Memory B cell (primary cell): ENCODE measurements around the gene SEC14L6.
"Not testable (repeated sequence)": the region's sequence is repeated elsewhere in the genome, so short reads cannot be mapped to it uniquely, and the experiment has no call there.

Experiments used
- ATAC-seq: fragments of 150-1000 bp; cut with Tn5 transposase; 2 replicates; pipeline ENCODE4 v1.10.0; 2021; ENCODE audit warnings: low read depth, mild to moderate bottlenecking, moderate library complexity
- DNase-seq, 2 donors: peaks; one replicate each; pipeline ENCODE4 v3.0.0; 2022; ENCODE audit warnings: low spot score in 2 of 2
- H3K27ac Mint-ChIP-seq: one replicate; pipeline ENCODE4 v1.8.0; 2022; ENCODE audit warnings: mild to moderate bottlenecking, moderate library complexity, mixed read lengths
- H3K27me3 Mint-ChIP-seq: one replicate; pipeline ENCODE4 v1.8.0; 2022; ENCODE audit warnings: mixed read lengths
- H3K36me3 Mint-ChIP-seq: one replicate; pipeline ENCODE4 v1.8.0; 2022; ENCODE audit warnings: mild to moderate bottlenecking, mixed read lengths
- H3K4me1 Mint-ChIP-seq: one replicate; pipeline ENCODE4 v1.8.0; 2022; ENCODE audit warnings: mixed read lengths
- H3K4me3 Mint-ChIP-seq: one replicate; pipeline ENCODE4 v1.8.0; 2022; ENCODE audit warnings: mild to moderate bottlenecking, moderate library complexity, mixed read lengths
- H3K9me3 Mint-ChIP-seq: one replicate; pipeline ENCODE4 v1.8.0; 2022; ENCODE audit warnings: mixed read lengths

SEC14L6 gene

DNA sequence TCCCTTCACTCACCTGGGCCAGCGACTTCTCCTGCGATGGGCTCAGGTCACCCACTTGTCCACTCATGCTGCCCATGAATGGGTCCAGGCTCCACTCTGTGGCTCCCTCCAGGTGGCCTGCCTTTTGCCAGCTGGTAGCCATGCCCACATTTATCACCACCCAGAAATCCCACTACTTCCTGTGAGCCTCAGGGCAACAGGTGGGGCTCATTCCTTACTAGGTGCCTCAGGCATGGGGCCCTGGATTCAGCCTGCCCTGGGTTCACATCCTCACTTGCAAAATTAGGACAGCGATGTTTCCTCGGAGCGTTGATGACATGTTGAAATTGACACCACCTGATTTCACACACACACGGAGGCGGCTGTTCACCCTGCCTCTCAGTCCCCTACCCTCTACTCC lies at the start of gene SEC14L6:
TSS of gene SEC14L6 (minus strand) at position 126 of the 400 bp plus-strand sequence. CDS start at position 67, 59 bp downstream.
- Mint-ChIP-seq H3K27me3 (peaks cover 26% of the 10 kb centered on the region), H3K4me1 (no peaks in the 10 kb centered on the region), H3K4me3 (no peak within 1 kb of the TSS), H3K9me3 (no peaks in the 10 kb centered on the region), H3K36me3 (no peaks in the 10 kb centered on the region), H3K27ac (no peak within 1 kb of the TSS)
- ATAC-seq (no peak), DNase-seq (no peak)

DNA sequence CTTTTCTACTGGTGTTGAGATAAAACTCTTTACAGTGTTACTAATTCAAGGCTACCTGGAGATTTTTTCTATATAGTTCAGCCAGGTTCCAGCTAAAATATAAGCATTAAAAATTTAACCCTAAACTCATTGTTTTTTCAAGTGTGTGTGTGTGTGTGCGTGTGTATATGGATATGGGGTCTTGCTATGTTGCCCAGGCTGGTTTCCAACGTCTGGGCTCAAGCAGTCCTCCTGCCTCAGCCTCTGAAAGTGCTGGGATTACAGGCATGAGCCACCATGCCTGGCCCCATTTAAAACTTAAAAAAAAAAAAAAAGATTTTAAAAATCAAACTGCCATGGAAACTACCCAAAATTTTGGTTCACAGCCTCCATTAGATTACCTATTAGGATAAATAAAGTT lies 49.7 kb upstream of the SEC14L6 start:
- ATAC-seq (no peak), DNase-seq (no peak)
- H3K4me1 Mint-ChIP-seq = no peaks in the 10 kb centered on the region
- H3K27me3 Mint-ChIP-seq = no peaks in the 10 kb centered on the region
- no peaks in the 10 kb centered on the region for H3K36me3 Mint-ChIP-seq
- H3K27ac Mint-ChIP-seq = no peak overlapping the region
- H3K9me3 Mint-ChIP-seq = no peaks in the 10 kb centered on the region
- no peak overlapping the region for H3K4me3 Mint-ChIP-seq

GRCh38 chr22:30592360-30592713 lies 45.8 kb upstream of the SEC14L6 start:
- not testable (repeated sequence) for H3K4me1 Mint-ChIP-seq, H3K9me3 Mint-ChIP-seq, DNase-seq, H3K27ac Mint-ChIP-seq, H3K4me3 Mint-ChIP-seq, H3K27me3 Mint-ChIP-seq, ATAC-seq
- H3K36me3 Mint-ChIP-seq = peaks cover 10% of the 10 kb centered on the region

DNA sequence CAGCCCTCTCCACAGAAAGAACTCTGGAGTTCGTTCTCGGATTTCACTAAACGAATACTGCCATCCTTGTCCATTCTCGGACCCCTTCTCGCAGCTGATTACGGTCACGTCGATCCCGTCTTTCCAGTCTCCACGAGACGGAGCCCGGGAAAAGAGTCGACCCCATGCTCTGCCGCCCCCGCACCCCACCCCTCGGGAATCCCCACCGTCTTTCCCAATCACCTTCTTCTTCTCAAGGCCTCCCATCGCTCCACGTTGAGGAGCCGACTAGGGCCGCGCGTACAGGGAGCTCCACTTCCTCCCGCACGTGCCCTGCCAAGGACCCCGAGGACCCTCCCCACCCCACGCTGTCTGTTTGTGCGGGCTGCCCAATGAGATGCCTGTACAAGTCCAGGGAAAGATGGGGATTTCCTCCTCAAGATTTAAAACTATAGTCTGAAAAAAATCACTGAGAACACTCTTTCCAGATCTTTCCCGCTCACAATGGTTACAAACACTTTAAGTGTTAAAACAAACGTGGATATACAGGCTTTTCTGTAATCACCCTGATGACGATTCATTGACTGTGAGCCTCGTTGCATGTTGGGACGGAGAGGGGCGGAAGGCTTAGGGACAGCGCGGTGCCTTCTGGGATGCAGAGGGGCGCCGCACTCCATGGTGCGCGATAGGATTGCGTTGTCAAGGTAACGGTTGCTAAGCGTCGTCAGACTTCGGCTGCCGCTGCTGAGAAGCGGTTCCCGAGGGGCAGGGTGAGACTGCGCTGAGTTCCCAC lies 45.2 kb upstream of the SEC14L6 start, which contains the start of gene PES1:
TSS of gene PES1 (minus strand) at position 323 of the 772 bp plus-strand sequence. CDS start at position 246, 77 bp downstream.
- H3K9me3 Mint-ChIP-seq = no peaks in the 10 kb centered on the region
- peaks cover 16% of the 10 kb centered on the region for H3K36me3 Mint-ChIP-seq
- DNase-seq = peak; percentile 92 to 96
- no peaks in the 10 kb centered on the region for H3K4me1 Mint-ChIP-seq
- no peak within 1 kb of the TSS for H3K4me3 Mint-ChIP-seq
- ATAC-seq = peak; percentile 97
- no peak within 1 kb of the TSS for H3K27ac Mint-ChIP-seq
- no peaks in the 10 kb centered on the region for H3K27me3 Mint-ChIP-seq

DNA sequence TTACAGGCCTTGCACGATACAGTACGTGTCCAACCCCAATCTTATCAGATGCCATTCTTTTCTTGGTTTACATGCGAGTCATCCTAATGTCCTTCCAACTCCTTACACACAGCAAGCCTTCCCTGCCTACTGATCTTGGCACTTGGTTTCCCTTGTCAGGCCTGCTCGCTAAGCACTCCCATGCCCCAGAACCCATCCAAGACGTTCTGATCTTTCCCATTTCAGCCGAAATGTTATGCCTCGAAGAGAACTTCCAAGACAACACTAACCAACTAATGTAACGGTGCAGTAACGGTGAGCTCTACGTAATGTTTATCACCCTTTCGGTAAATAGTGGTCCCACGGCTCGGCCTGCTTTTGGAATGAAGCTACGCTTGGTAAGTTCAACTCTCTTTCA lies 44.6 kb upstream of the SEC14L6 start:
- Mint-ChIP-seq H3K36me3 (peaks cover 21% of the 10 kb centered on the region), H3K4me1 (no peaks in the 10 kb centered on the region), H3K27me3 (no peaks in the 10 kb centered on the region), H3K9me3 (no peaks in the 10 kb centered on the region), H3K27ac (no peak overlapping the region), H3K4me3 (no peak overlapping the region)
- DNase-seq (no peak), ATAC-seq (no peak)

DNA sequence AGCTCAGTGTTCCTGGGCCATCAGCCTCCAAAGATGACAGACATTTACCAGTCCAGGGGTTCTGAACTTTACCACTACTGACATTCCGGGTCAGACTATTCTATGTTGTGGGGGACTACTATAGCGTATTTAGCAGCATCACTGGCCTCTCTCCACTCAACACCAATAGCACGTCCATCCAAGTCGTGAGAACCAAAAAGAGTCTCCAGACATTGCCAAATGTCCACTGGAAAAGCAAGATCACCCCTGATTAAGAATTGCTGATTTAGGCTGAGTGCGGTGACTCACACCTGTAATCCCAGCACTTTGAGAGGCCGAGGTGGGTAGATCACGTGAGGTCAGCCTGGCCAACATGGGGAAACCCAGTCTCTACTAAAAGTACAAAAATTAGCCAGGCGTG lies 39.9 kb upstream of the SEC14L6 start:
- H3K4me3 Mint-ChIP-seq = no peak overlapping the region
- H3K27me3 Mint-ChIP-seq = no peaks in the 10 kb centered on the region
- no peaks in the 10 kb centered on the region for H3K4me1 Mint-ChIP-seq
- H3K9me3 Mint-ChIP-seq = no peaks in the 10 kb centered on the region
- no peak overlapping the region for H3K27ac Mint-ChIP-seq
- DNase-seq = no peak
- H3K36me3 Mint-ChIP-seq = peaks cover 38% of the 10 kb centered on the region
- ATAC-seq = no peak

DNA sequence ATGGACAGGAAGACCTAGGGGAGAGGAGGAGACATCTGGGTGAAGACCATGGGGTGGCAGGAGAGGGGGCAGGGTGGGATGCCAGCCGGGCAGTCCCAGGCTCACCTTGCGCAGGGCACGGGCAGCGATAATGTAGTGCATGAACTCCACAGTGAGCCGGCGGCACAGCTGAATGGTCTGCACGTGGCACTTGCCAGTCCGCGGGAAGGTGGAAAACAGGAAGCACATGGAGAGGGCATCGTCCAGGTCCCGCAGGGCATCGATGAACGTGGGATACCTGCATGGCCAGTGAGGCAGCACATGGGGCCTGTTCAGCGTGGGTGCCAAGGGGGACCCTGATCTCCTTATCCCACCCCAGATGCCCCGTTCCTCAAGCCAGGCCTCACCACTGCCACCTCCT lies 37.9 kb upstream of the SEC14L6 start:
- peaks cover 54% of the 10 kb centered on the region for H3K36me3 Mint-ChIP-seq
- no peak overlapping the region for H3K4me3 Mint-ChIP-seq
- H3K27ac Mint-ChIP-seq = no peak overlapping the region
- H3K9me3 Mint-ChIP-seq = no peaks in the 10 kb centered on the region
- no peak for DNase-seq
- no peaks in the 10 kb centered on the region for H3K4me1 Mint-ChIP-seq
- ATAC-seq = no peak
- no peaks in the 10 kb centered on the region for H3K27me3 Mint-ChIP-seq

GRCh38 chr22:30582788-30583545 lies 36.4 kb upstream of the SEC14L6 start:
- H3K4me1 Mint-ChIP-seq = no peaks in the 10 kb centered on the region
- DNase-seq = no peak
- peaks cover 57% of the 10 kb centered on the region for H3K36me3 Mint-ChIP-seq

DNA sequence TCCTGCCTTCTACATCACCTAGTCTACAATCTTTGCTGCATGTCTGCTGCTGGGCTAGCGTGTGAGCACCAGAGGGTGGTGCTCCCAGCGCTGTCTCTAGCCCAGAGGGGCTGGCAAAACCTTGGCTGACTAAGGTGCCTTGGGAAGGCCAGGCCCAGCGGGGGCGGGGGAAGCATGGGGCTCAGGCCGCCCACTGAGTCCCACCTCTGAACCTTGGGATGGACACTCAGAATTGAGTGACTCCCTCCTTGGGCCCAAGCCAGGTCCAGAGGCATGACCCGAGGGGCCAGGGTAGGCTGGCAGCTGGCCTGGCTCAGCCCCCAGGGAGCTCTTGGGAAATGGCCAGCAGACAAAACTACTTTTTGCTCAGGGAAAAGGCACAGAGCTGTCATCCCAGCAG lies 35.5 kb upstream of the SEC14L6 start:
- no peak overlapping the region for H3K27ac Mint-ChIP-seq
- no peak overlapping the region for H3K4me3 Mint-ChIP-seq
- H3K9me3 Mint-ChIP-seq = no peaks in the 10 kb centered on the region
- no peaks in the 10 kb centered on the region for H3K4me1 Mint-ChIP-seq
- no peaks in the 10 kb centered on the region for H3K27me3 Mint-ChIP-seq
- no peak for DNase-seq
- peaks cover 57% of the 10 kb centered on the region for H3K36me3 Mint-ChIP-seq
- ATAC-seq = no peak

More at GRCh38 chr22:30582788-30583545, 36.4 kb upstream of the SEC14L6 start:
- ATAC-seq = no peak
- H3K9me3 Mint-ChIP-seq = no peaks in the 10 kb centered on the region
- no peaks in the 10 kb centered on the region for H3K27me3 Mint-ChIP-seq
- H3K27ac Mint-ChIP-seq = no peak overlapping the region
- no peak overlapping the region for H3K4me3 Mint-ChIP-seq

- ATAC-seq = no peak
- Mint-ChIP-seq H3K4me3 (no peak overlapping the region), H3K9me3 (no peaks in the 10 kb centered on the region), H3K4me1 (no peaks in the 10 kb centered on the region), H3K27me3 (no peaks in the 10 kb centered on the region), H3K36me3 (peaks cover 58% of the 10 kb centered on the region), H3K27ac (no peak overlapping the region)
- no peak for DNase-seq
Measured at GRCh38 chr22:30580896-30581295, 34.4 kb upstream of the SEC14L6 start.

GRCh38 chr22:30578481-30578880 lies 31.9 kb upstream of the SEC14L6 start:
- Mint-ChIP-seq H3K9me3 (no peaks in the 10 kb centered on the region), H3K27ac (no peak overlapping the region), H3K4me3 (no peak overlapping the region), H3K27me3 (no peaks in the 10 kb centered on the region), H3K36me3 (peaks cover 57% of the 10 kb centered on the region), H3K4me1 (no peaks in the 10 kb centered on the region)
- DNase-seq = no peak
- ATAC-seq = no peak

DNA sequence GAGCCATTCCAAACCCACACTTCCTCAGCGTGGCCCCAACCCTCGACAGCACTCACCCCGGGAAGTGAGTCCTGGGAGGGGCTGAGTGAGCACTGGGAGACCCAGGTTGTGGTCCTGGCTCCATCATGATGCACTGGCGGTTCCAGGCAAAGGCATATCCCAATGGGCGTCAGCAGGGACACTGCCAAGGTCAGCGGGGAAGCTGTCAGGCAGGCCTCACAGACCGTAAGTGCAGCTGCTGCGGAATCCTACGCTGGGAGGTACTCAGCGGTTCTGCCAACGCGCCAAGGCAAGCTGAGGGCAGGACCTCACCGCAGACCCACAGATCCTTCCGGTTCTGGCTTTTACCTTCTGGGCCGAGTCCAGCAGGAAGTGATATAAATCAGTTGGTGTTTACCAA lies 29.3 kb upstream of the SEC14L6 start:
- H3K27ac Mint-ChIP-seq = no peak overlapping the region
- ATAC-seq = no peak
- no peak for DNase-seq
- no peaks in the 10 kb centered on the region for H3K4me1 Mint-ChIP-seq
- H3K9me3 Mint-ChIP-seq = no peaks in the 10 kb centered on the region
- no peak overlapping the region for H3K4me3 Mint-ChIP-seq
- peaks cover 42% of the 10 kb centered on the region for H3K36me3 Mint-ChIP-seq
- peaks cover 2% of the 10 kb centered on the region for H3K27me3 Mint-ChIP-seq

GRCh38 chr22:30574997-30575671 lies 28.6 kb upstream of the SEC14L6 start:
- Mint-ChIP-seq H3K27ac (no peak overlapping the region), H3K27me3 (peaks cover 2% of the 10 kb centered on the region), H3K36me3 (peaks cover 36% of the 10 kb centered on the region), H3K4me3 (peak overlapping the region; percentile 28), H3K4me1 (no peaks in the 10 kb centered on the region), H3K9me3 (no peaks in the 10 kb centered on the region)
- ATAC-seq = no peak
- DNase-seq = no peak
